Measurements from ENCODE around the gene ROBO3.

Gene ROBO3

GRCh38 chr11:124892146-124892545 is 26.9 kb downstream of the ROBO3 start:
- DNase-seq (ENCODE audit: low spot score), result no peak

GRCh38 chr11:124892750-124893454 is 27.7 kb downstream of the ROBO3 start:
- DNase-seq (ENCODE audit: low spot score), result no peak

GRCh38 chr11:124893781-124894401 is 28.7 kb downstream of the ROBO3 start:
- no peak for DNase-seq (ENCODE audit: low spot score)

GRCh38 chr11:124894606-124895430 is 29.6 kb downstream of the ROBO3 start:
- DNase-seq (ENCODE audit: low spot score), result no peak

- DNase-seq (ENCODE audit: low spot score), result no peak
These were observed 30.3 kb downstream of the ROBO3 start for GRCh38 chr11:124895471-124895971.

- DNase-seq (ENCODE audit: low spot score), result no peak
These were observed 31.0 kb downstream of the ROBO3 start for GRCh38 chr11:124896071-124896750.

GRCh38 chr11:124896821-124897391 is 31.7 kb downstream of the ROBO3 start:
- no peak for DNase-seq (ENCODE audit: low spot score)

GRCh38 chr11:124897674-124898262 is 32.5 kb downstream of the ROBO3 start, which contains the start of gene ROBO4:
Gene ROBO4, minus strand, starts transcription at chr11:124897865. Its CDS starts 70 bp downstream, at chr11:124897795.
- peak; percentile 83 for DNase-seq (ENCODE audit: low spot score)

GRCh38 chr11:124898263-124898680 is 33.0 kb downstream of the ROBO3 start:
- DNase-seq (ENCODE audit: low spot score), result peak; percentile 86

GRCh38 chr11:124898711-124899110 is 33.5 kb downstream of the ROBO3 start:
- peak; percentile 94 for DNase-seq (ENCODE audit: low spot score)

GRCh38 chr11:124899383-124900145 is 34.3 kb downstream of the ROBO3 start:
- DNase-seq (ENCODE audit: low spot score), result peak; percentile 57

- DNase-seq (ENCODE audit: low spot score), result peak; percentile 98
These were observed 35.2 kb downstream of the ROBO3 start for GRCh38 chr11:124900464-124900863.

- DNase-seq (ENCODE audit: low spot score), result no peak
These were observed 37.4 kb downstream of the ROBO3 start for GRCh38 chr11:124902616-124903015.

GRCh38 chr11:124915541-124916369 is 50.5 kb downstream of the ROBO3 start:
- peak; percentile 91 for DNase-seq (ENCODE audit: low spot score)

GRCh38 chr11:124916370-124916710 is 51.1 kb downstream of the ROBO3 start:
- DNase-seq (ENCODE audit: low spot score), result no peak

GRCh38 chr11:124917115-124917637 is 51.9 kb downstream of the ROBO3 start:
- DNase-seq (ENCODE audit: low spot score), result no peak

GRCh38 chr11:124918950-124919349 is 53.7 kb downstream of the ROBO3 start, which contains the start of gene HEPN1:
Gene HEPN1, plus strand, starts transcription at chr11:124919250.
- DNase-seq (ENCODE audit: low spot score), result no peak

GRCh38 chr11:124919898-124920297 is 54.7 kb downstream of the ROBO3 start:
- no peak for DNase-seq (ENCODE audit: low spot score)

- DNase-seq (ENCODE audit: low spot score), result no peak
These were observed 55.1 kb downstream of the ROBO3 start for GRCh38 chr11:124920356-124920755.

Data from kidney capillary endothelial cell (primary cell).